Posterior vena cava (tissue), 2 donors: ENCODE results near the gene PRKAA2. TPM values are rescaled to one million over a fixed set of nuclear protein-coding genes. Genes with fewer than 3 reads are reported as not detected.

ENCODE experiments used
- DNase-seq: peaks from one replicate; pipeline ENCODE4 v3.0.0-alpha.2; 2020; ENCODE audit warnings: low spot score
- intact Hi-C, 2 donors: fragments of 100-400 bp; cut with DNase I; formaldehyde crosslinking; loops; one replicate each; pipeline versions ENCODE4 v1.14.1 to v1.14.2; 2022 to 2023
- total RNA-seq, 2 donors: library from RNA; stranded (reverse); fragmentation: NEBNext Ultra II Directional; extraction: Animal tissue kit (Norgen Biotek cat#: 25700); gene quantifications; one replicate each; pipeline ENCODE4 v1.2.1, GENCODE V29; 2021
- donor health status: DM: yes; HTN: yes; CAD: no.
- donor health status: DM: yes; HTN: yes; CAD: no.

PRKAA2 gene
- total RNA-seq, 2 donors from 2014 or later = 23.8 to 60.8 TPM

DNA sequence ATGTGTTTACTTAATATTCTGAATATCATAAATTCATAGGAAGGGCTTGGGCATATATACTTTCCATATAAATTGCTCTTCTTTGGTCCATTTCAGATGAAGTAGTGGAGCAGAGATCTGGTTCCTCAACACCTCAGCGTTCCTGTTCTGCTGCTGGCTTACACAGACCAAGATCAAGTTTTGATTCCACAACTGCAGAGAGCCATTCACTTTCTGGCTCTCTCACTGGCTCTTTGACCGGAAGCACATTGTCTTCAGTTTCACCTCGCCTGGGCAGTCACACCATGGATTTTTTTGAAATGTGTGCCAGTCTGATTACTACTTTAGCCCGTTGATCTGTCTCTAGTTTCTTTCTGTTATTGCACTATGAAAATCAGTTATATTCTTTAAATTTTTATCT lies 62.3 kb downstream of the PRKAA2 start:
- no peak for DNase-seq
- intact Hi-C loops = loop anchor here in 1 of 2 donors (10.0 kb wide), 1 partner anchor 1423 kb away; no protein-coding TSS in a partner anchor

DNA sequence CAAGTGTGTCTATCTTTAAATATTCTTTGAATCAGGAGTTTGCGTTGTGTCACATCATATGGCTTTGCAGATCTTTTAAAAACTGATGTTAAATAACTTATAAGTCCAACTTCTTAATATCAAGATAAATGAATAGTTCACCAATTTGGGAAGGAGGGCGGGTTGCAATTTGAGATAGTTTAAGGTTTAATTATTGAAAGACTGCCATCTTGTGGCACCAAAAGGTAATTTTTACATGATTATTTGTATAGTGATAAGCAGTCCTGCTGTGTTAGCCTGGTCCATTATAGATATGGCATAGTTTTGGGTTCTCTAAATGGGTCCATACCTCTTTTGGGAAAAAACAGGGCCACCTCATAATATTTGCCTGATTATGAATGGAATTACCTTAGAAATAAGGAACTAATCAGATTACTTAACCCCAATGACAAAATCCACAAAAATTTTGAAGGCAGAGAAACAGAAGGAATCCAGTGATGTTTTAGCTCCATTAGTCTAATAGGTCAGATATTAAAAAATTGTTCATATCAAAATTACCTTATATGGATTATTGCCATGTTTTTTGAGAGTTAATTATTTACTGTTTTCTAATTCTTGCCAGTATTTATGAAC lies 64.3 kb downstream of the PRKAA2 start:
- no peak for DNase-seq

DNA sequence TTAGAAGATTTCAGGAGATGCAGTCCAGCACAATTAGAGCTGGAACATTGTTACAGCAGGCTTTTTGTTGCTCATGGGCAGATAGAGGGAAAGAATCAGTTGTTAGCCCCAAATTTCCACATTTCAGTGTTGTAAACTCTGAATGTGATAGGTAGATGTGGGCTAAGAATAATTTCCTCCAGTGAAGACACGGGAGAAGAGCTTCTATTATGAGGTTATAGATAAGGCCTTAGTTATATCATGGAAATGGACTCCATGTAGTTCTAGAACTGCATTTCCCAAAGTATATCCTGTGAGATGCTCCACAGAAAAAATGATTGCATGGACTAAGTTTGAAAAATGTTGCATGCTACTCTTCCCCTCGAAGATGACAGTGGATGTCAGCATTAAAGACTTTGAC lies 64.9 kb downstream of the PRKAA2 start:
- no peak for DNase-seq
- intact Hi-C loops = loop anchor here in 1 of 2 donors (10.0 kb wide), 1 partner anchor 1425 kb away; no protein-coding TSS in a partner anchor

More for the DNA sequence above, 64.3 kb downstream of the PRKAA2 start:
- intact Hi-C loops = loop anchor here in 1 of 2 donors (10.0 kb wide), 1 partner anchor 1425 kb away; no protein-coding TSS in a partner anchor

- intact Hi-C loops = no loop called here
- DNase-seq = no peak
Measured at GRCh38 chr1:56710646-56711045, 65.5 kb downstream of the PRKAA2 start.

- DNase-seq = no peak
- intact Hi-C loops = no loop called here
Measured at GRCh38 chr1:56712150-56712549, 67.0 kb downstream of the PRKAA2 start.

GRCh38 chr1:56713112-56713511 lies 68.0 kb downstream of the PRKAA2 start:
- intact Hi-C loops = no loop called here
- no peak for DNase-seq

GRCh38 chr1:56715156-56715555 lies 70.0 kb downstream of the PRKAA2 start:
- intact Hi-C loops = no loop called here
- DNase-seq = no peak

DNA sequence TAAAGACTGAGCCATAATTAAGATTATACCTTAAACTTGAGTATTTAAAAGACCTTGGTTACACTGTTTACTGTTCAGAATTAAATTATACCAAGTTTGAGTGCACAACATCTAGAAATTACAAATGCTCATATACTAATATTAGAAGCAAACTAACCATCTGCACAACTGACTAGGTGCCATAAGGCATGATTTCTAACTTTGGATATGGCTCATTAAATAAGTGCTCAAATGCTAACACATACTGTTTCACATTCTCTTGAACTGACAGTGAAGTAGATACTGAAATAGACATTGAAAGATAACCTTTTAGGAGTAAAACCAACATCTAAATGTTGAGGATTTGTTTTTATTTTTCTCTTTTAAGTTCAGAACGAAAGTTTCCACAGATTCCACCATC lies 74.1 kb downstream of the PRKAA2 start:
- intact Hi-C loops = no loop called here
- no peak for DNase-seq

DNA sequence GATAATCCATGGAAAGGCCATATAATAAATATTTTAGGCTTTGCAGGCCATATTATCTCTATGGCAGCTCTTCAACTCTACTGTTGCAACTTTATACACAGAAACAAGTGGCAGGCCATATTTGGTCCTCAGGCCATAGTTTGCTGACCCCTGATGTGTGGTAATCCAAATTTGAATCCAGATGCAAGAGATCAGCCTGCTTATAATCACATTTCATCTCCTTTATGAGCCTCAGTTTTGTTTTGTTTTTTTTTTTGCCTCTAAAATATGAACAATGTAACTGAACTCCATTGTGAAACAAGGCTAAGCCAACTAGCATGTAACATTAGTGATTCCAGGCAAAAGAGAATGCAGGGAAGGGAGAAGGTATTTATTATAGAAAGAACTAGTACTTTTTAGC lies 81.6 kb downstream of the PRKAA2 start:
- intact Hi-C loops = no loop called here
- DNase-seq = no peak

GRCh38 chr1:56728964-56729363 lies 83.8 kb downstream of the PRKAA2 start:
- DNase-seq = no peak
- intact Hi-C loops = no loop called here

GRCh38 chr1:56745231-56745630 lies 100.1 kb downstream of the PRKAA2 start:
- no peak for DNase-seq
- intact Hi-C loops = no loop called here

GRCh38 chr1:56754708-56755479 lies 109.8 kb downstream of the PRKAA2 start:
- intact Hi-C loops = no loop called here
- no peak for DNase-seq

DNA sequence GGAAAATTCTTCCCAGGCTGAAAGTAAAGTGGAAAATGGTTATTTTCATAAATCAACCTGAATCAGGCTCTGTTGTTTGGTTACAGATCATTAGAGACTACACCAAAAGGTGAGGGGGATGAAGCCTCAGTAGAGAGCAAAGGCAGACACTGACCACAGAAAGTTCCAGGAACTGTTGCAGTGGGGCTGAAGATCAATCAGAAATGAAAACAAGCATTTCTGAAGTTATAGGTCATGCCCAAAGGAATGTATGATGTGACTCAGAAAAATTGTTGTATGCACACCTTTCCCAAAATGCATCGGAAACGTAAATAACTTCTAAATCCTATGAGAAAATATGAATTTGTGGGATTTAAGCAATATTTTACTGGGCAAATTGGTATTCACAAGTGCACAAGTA lies 110.8 kb downstream of the PRKAA2 start:
- DNase-seq = no peak
- intact Hi-C loops = no loop called here

GRCh38 chr1:56758135-56758534 lies 113.0 kb downstream of the PRKAA2 start:
- intact Hi-C loops = no loop called here
- DNase-seq = no peak

DNA sequence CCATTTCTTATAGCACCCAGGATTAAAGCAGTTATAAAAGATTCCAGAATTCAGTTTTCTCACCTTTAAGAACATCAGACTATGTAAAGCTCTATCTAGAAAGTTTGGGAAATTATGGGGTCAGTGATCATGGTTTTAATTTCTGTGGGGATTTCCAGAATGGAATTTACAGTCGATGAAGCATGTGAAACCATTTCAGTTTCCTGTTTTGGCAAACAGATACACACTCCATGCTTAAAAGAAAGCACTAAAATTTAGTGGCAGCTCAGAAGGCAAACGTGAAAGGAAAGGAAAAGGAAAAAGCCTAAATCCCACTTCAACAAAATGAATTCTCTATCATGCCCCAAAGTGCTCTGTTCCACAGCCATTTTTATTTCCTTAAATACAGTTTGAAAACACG lies 113.7 kb downstream of the PRKAA2 start:
- intact Hi-C loops = no loop called here
- DNase-seq = no peak

Other genes with a start within 250 kb of the PRKAA2 start
- 100 to 1,000 TPM; 141 to 173 TPM for gene PLPP3, start 65.8 kb upstream of the PRKAA2 start, total RNA-seq
- not detected for gene FYB2, start 174.1 kb downstream of the PRKAA2 start, total RNA-seq
- gene C8A, start 209.5 kb downstream of the PRKAA2 start, total RNA-seq = not detected